ENCODE results near the gene GALNTL6.

DNA sequence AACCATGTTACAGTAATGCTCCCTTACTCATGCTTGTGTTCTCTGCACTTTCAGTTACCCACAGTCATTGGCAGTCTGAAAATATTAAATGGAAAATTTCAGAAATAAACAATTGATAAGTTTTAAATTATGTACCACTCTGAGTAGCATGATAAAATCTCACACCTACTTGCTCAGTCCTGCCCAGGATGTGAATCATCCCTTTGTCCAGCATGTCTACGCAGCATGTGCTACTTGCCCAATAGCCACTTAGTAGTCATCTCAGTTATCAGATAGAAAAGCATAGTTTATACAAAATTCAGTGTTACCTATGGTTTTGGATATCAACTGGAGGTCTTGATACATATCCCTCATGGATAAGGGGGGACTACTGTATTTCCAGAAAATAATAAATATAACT lies 577.1 kb downstream of the GALNTL6 start:
- TF ChIP-seq, protein P1, sequence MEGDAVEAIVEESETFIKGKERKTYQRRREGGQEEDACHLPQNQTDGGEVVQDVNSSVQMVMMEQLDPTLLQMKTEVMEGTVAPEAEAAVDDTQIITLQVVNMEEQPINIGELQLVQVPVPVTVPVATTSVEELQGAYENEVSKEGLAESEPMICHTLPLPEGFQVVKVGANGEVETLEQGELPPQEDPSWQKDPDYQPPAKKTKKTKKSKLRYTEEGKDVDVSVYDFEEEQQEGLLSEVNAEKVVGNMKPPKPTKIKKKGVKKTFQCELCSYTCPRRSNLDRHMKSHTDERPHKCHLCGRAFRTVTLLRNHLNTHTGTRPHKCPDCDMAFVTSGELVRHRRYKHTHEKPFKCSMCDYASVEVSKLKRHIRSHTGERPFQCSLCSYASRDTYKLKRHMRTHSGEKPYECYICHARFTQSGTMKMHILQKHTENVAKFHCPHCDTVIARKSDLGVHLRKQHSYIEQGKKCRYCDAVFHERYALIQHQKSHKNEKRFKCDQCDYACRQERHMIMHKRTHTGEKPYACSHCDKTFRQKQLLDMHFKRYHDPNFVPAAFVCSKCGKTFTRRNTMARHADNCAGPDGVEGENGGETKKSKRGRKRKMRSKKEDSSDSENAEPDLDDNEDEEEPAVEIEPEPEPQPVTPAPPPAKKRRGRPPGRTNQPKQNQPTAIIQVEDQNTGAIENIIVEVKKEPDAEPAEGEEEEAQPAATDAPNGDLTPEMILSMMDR (IDR thresholded peaks at IDR 0.05; ENCODE audit: insufficient read depth, low read depth, low read length), result no peak
- no peak for TF ChIP-seq EZH2 (IDR thresholded peaks at IDR 0.05; ENCODE audit: insufficient read depth, low read length)
